ENCODE results near the gene C8A.

Gene C8A

DNA sequence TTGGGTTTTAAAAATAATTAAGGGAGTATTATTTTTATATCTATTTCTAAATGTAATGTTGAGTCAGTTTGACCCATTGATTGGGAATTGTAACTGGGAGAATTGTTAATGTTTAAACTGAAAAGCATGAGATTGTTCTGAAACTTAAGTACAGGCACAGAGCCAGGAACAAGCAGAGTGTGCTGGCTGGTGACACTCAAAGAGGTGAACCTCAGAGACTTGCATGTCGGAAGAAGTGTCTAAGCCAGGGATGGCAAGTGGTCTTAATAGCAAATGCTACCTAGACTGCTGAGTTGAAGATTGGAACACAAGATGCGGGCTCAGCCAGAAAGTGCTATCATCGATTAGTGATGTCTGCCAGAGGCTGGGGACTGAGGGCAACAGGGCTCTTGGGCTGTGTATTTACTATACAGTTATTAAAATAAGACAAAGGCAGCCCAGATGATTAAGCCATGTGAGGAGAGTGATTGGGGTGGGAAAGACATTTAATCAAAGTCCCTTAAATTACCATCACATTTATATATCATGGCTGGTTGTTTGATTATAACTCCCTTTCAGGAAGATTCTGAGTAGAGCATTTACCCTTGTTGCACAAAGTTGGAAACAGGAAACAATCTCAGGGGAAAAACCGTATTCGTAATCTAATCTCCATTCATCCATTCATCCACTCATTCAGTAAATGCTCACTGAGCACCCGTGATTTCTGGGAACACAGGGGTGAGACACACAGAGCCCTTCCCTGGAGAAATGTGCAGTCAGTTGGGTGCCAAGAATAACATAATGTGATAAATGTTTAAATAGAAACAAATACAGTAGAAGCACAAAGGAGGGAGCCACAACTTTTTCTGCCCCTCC is 42.8 kb downstream of the C8A start:
- DNase-seq = no peak

- no peak for DNase-seq
Observed at GRCh38 chr1:56898005-56898373, 43.4 kb downstream of the C8A start.

DNA sequence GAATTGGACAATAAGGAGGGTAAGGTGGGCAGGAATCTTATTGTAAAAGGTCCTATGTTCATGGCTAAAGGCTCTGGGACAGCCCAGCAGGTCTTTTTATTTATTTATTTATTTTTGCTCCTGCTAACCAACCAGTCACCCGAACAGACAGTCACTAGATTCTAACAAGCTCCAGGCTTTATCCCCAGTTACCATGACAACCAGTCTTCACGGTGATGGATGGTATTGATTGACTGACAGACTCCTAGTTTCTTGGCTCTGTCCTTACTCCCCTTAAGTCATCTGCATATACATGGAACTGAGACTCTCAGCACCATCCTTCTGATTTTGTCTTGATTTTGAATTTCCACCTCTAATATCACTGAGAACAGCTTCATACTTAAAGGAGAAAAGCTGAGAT is 44.3 kb downstream of the C8A start:
- DNase-seq = no peak

GRCh38 chr1:56901716-56902115 is 47.1 kb downstream of the C8A start:
- DNase-seq = no peak

GRCh38 chr1:56903778-56904177 is 49.2 kb downstream of the C8A start:
- DNase-seq = no peak

GRCh38 chr1:56904663-56905397 is 50.2 kb downstream of the C8A start:
- DNase-seq = no peak

- DNase-seq = no peak
Observed at GRCh38 chr1:56905667-56906066, 51.1 kb downstream of the C8A start.

- DNase-seq = no peak
Observed at GRCh38 chr1:56908619-56909221, 54.1 kb downstream of the C8A start.

DNA sequence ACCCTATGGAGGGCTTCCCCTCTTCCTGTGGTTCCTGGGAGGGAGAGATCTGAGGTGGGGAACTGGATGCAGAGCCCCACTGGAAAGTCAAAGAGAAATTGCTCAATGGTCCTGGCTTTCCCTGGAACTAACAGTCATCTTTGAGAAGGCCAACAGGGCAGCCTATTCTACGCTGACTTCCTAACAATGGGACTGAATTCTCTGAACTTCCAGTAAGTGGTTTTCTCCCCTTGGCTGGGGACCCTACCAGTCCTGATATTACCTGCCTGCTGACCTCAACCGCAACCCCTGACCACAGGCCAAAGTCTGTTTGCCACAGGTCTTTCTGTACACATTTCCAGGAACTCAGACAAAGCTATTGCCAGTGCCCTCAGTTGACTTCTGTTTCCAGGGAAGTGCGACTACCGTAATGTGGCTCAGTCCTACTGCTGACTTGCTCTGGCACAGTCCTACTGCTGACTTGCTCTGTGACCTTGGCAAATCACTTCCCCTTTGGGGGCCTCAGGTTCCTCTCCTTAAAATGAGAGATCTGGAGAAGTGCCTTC is 55.9 kb downstream of the C8A start:
- no peak for DNase-seq

DNA sequence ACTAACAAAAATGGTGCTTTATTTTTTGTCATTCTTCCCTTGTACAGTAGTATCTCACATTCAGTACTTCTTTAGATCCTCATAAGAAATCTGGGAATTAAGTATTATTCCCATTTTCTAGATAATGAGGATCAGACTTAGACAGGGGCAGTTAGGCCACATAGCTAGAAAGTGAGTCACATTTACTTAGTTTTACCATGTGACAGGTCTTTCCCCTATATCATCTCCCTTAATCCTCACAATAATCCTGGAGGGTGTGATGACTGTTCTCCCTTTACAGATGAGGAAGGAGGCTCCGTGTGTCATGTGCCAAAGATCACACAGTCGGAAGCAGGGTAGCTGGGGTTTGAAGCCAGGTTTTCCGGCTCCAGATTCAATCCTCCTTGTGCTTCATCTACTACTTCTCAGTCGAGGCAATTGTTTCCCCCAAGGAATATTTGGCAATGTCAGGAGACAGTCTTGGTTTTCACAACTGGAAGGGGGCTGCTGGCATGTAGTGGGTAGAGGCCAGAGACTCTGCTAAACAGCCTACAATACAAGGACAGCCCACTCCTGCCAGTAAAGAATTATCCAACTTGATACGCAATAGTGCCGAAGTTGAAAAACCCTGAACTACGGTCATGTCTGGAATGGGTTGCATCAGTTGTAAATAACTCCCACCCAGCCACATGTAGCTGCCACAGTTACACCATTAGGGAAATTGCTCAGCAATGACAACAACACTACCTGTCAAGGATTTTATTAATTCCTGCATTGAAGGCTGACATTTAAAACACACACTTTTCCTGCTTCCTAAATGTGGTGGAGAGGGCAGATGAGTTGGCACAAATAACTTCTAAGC is 56.7 kb downstream of the C8A start:
- no peak for DNase-seq

DNA sequence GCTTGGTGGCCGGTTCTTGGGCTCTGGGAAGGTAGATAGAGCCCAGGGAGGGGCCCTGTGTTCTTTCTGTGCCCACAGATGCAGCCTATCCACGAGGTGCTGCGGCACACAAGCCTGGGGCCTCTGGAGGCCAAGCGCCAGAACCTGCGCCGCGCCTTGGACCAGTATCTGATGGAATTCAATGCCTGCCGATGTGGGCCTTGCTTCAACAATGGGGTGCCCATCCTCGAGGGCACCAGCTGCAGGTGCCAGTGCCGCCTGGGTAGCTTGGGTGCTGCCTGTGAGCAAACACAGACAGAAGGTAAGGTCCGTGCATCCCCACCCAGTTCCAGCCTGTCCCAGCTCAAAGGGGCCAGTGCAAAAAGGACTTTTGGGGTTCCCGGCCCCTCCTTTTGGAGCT is 57.7 kb downstream of the C8A start:
- no peak for DNase-seq

- DNase-seq = no peak
Observed at GRCh38 chr1:56915960-56916359, 61.4 kb downstream of the C8A start.

- DNase-seq = no peak
Observed at GRCh38 chr1:56916630-56917029, 62.0 kb downstream of the C8A start.

GRCh38 chr1:56917356-56917755 is 62.8 kb downstream of the C8A start:
- DNase-seq = no peak

DNA sequence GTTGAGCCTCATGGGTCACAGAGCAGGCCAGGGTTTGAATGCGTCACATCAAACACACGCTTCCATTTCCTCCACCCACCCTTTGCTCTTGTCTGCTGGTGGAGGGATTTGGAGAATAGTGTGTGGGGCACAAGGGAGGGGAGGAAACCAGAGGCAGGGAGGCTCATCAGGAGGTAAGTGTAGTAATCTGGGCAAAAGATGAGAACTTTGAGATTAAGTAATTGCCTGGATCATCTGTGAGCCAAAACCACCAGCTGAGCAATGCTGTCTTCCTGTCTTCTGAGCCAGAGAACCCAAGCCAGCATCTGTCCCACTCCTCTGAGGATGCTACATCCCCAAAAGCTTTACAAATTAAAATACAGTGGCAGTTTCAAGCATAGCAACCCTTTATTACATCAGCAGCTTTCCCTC is 66.0 kb downstream of the C8A start:
- no peak for DNase-seq

- no peak for DNase-seq
Observed at GRCh38 chr1:56921479-56921878, 66.9 kb downstream of the C8A start.

GRCh38 chr1:56922070-56922469 is 67.5 kb downstream of the C8A start:
- DNase-seq = no peak

- no peak for DNase-seq
Observed at GRCh38 chr1:56922507-56922906, 67.9 kb downstream of the C8A start.

- no peak for DNase-seq
Observed at GRCh38 chr1:56923201-56923600, 68.6 kb downstream of the C8A start.

- no peak for DNase-seq
Observed at GRCh38 chr1:56924116-56924515, 69.5 kb downstream of the C8A start.

DNA sequence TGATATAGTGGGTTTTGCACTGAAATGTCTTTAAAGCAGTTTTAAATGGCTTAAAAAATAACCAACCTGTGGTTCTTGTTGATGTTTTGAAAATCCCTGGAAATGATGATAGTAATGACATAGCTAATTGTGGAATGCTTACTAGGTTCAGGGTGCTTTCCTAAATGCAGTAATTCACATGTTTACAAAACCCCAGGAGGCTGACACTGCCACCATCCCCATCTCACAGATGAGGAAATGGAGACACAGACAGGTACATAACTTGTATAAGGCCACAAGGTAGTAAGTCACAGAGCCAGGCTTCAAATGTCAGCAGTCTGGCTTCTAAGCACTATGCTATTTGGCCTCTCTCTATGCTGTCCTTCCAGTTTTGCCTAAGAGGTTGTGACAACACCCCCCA is 70.6 kb downstream of the C8A start:
- no peak for DNase-seq

GRCh38 chr1:56927171-56927570 is 72.6 kb downstream of the C8A start:
- DNase-seq = no peak

GRCh38 chr1:56927986-56928385 is 73.4 kb downstream of the C8A start:
- no peak for DNase-seq

All from CD4-positive, alpha-beta T cell treated with Interleukin-17A for 4 hours (primary cell).